H9 (cell line): ENCODE results near the gene ARL13A. TPM values are rescaled to one million over a fixed set of nuclear protein-coding genes. Genes with fewer than 3 reads are reported as not detected.

Source experiments
- DNase-seq: peaks from one replicate; pipeline ENCODE4 v3.0.0-alpha.2; 2017
- H2AFZ ChIP-seq: one replicate; pipeline ENCODE4 v1.6.1; 2013; ENCODE audit warnings: mild to moderate bottlenecking, low read length, control low read depth, moderate library complexity
- H2AK5ac ChIP-seq: 2 replicates; pipeline ENCODE4 v1.6.1; 2013; ENCODE audit warnings: low read length, control low read depth, mixed read lengths; ENCODE audit not compliant: insufficient read length
- H2BK120ac ChIP-seq: one replicate; pipeline ENCODE4 v1.6.1; 2013; ENCODE audit warnings: low read depth, mild to moderate bottlenecking, low read length, control low read depth, inconsistent platforms; ENCODE audit not compliant: poor library complexity, severe bottlenecking
- H2BK12ac ChIP-seq: 2 replicates; pipeline ENCODE4 v1.6.1; 2013; ENCODE audit warnings: low read length, control low read depth, mixed read lengths, low read depth; ENCODE audit not compliant: insufficient read length
- H2BK15ac ChIP-seq: 2 replicates; pipeline ENCODE4 v1.6.1; 2013; ENCODE audit warnings: low read depth, low read length, control low read depth
- H2BK20ac ChIP-seq: one replicate; pipeline ENCODE4 v1.6.1; 2013; ENCODE audit warnings: low read depth, mild to moderate bottlenecking, low read length, control low read depth, inconsistent platforms; ENCODE audit not compliant: poor library complexity, severe bottlenecking
- H2BK5ac ChIP-seq: 2 replicates; pipeline ENCODE4 v1.6.1; 2013; ENCODE audit warnings: low read length, control low read depth, mixed read lengths; ENCODE audit not compliant: insufficient read length
- H3K14ac ChIP-seq: 2 replicates; pipeline ENCODE4 v1.6.1; 2013; ENCODE audit warnings: low read length, control low read depth; ENCODE audit not compliant: insufficient read depth
- H3K18ac ChIP-seq: 2 replicates; pipeline ENCODE4 v1.6.1; 2013; ENCODE audit warnings: low read depth, mild to moderate bottlenecking, mixed read lengths, low read length, control low read depth; ENCODE audit not compliant: insufficient read length
- H3K23ac ChIP-seq: 2 replicates; pipeline ENCODE4 v1.6.1; 2013; ENCODE audit warnings: low read length, control low read depth, mixed read lengths, low read depth; ENCODE audit not compliant: insufficient read length
- H3K23me2 ChIP-seq: 2 replicates; pipeline ENCODE4 v1.6.1; 2013; ENCODE audit warnings: low read depth, mild to moderate bottlenecking, mixed read lengths, low read length, control low read depth; ENCODE audit not compliant: insufficient read length, poor library complexity, severe bottlenecking
- H3K27ac ChIP-seq: 2 replicates; pipeline ENCODE4 v1.5.1; 2013; ENCODE audit warnings: low read length, control low read depth, mixed read lengths, low read depth; ENCODE audit not compliant: insufficient read length
- H3K27me3 ChIP-seq: 2 replicates; pipeline ENCODE4 v1.6.1; 2013; ENCODE audit warnings: low read length, control low read depth, inconsistent platforms; ENCODE audit not compliant: insufficient read depth
- H3K4ac ChIP-seq: 2 replicates; pipeline ENCODE4 v1.6.1; 2013; ENCODE audit warnings: low read depth, mild to moderate bottlenecking, control low read depth, inconsistent platforms, low read length, moderate library complexity
- H3K4me1 ChIP-seq: 2 replicates; pipeline ENCODE4 v1.6.1; 2013; ENCODE audit warnings: low read length, control low read depth, inconsistent platforms; ENCODE audit not compliant: insufficient read depth
- H3K4me2 ChIP-seq: 2 replicates; pipeline ENCODE4 v1.6.1; 2013; ENCODE audit warnings: low read length, control low read depth, mixed read lengths; ENCODE audit not compliant: insufficient read length, insufficient read depth
- H3K56ac ChIP-seq: 2 replicates; pipeline ENCODE4 v1.6.1; 2013; ENCODE audit warnings: low read depth, mild to moderate bottlenecking, mixed read lengths, low read length, control low read depth; ENCODE audit not compliant: insufficient read length
- H3K79me1 ChIP-seq: 2 replicates; pipeline ENCODE4 v1.6.1; 2013; ENCODE audit warnings: low read depth, mild to moderate bottlenecking, moderate library complexity, low read length, control low read depth, inconsistent platforms; ENCODE audit not compliant: insufficient read depth, poor library complexity, severe bottlenecking
- H3K79me2 ChIP-seq: 2 replicates; pipeline ENCODE4 v1.6.1; 2013; ENCODE audit warnings: low read length, control low read depth, inconsistent platforms; ENCODE audit not compliant: insufficient read depth
- H3K9ac ChIP-seq: 2 replicates; pipeline ENCODE4 v1.6.1; 2013; ENCODE audit warnings: low read length, control low read depth, mixed read lengths; ENCODE audit not compliant: insufficient read length; ENCODE audit errors: extremely low read depth
- H3K9me3 ChIP-seq: one replicate; pipeline ENCODE4 v1.6.1; 2013; ENCODE audit warnings: low read depth, low read length, inconsistent platforms; ENCODE audit not compliant: control insufficient read depth
- H3T11ph ChIP-seq: one replicate; pipeline ENCODE4 v1.6.1; 2013; ENCODE audit warnings: mild to moderate bottlenecking, low read length, control low read depth, inconsistent platforms
- H4K20me1 ChIP-seq: one replicate; pipeline ENCODE4 v1.6.1; 2013; ENCODE audit not compliant: control insufficient read depth, insufficient read length, insufficient read depth
- H4K5ac ChIP-seq: 2 replicates; pipeline ENCODE4 v1.6.1; 2013; ENCODE audit warnings: low read depth, mild to moderate bottlenecking, mixed read lengths, low read length, control low read depth; ENCODE audit not compliant: insufficient read length
- H4K8ac ChIP-seq: replicated peaks from 2 replicates; pipeline ENCODE4 v1.6.1; 2013; ENCODE audit warnings: low read length, control low read depth, mixed read lengths, low read depth; ENCODE audit not compliant: insufficient read length
- H4K91ac ChIP-seq: 2 replicates; pipeline ENCODE4 v1.6.1; 2013; ENCODE audit warnings: low read depth, mild to moderate bottlenecking, moderate library complexity, mixed read lengths, low read length, control low read depth; ENCODE audit not compliant: insufficient read length
- H3K27ac Mint-ChIP-seq, 3 experiments: 2 replicates in 2 of 3; 3 replicates in 1 of 3; pipeline ENCODE4 v1.8.0; 2020 to 2021; ENCODE audit warnings: mixed read lengths in 3 of 3, mild to moderate bottlenecking in 1 of 3, moderate library complexity in 1 of 3
- H3K27me3 Mint-ChIP-seq: 2 replicates; pipeline ENCODE4 v1.8.0; 2021; ENCODE audit warnings: low read depth, mild to moderate bottlenecking, moderate library complexity, mixed read lengths
- H3K36me3 Mint-ChIP-seq, 3 experiments: 2 replicates in 2 of 3; 3 replicates in 1 of 3; pipeline ENCODE4 v1.8.0; 2020 to 2021; ENCODE audit warnings: low read depth in 3 of 3, mixed read lengths in 3 of 3; ENCODE audit not compliant: insufficient read depth in 1 of 3
- H3K4me1 Mint-ChIP-seq, 2 experiments: 2 replicates each; pipeline ENCODE4 v1.8.0; 2020; ENCODE audit warnings: mixed read lengths in 2 of 2
- H3K4me3 Mint-ChIP-seq, 2 experiments: 2 replicates in 1 of 2; 3 replicates in 1 of 2; pipeline ENCODE4 v1.8.0; 2020 to 2021; ENCODE audit warnings: mild to moderate bottlenecking in 2 of 2, mixed read lengths in 2 of 2, moderate library complexity in 1 of 2
- H3K9me3 Mint-ChIP-seq, 2 experiments: 2 replicates in 1 of 2; 3 replicates in 1 of 2; pipeline ENCODE4 v1.8.0; 2020; ENCODE audit warnings: mild to moderate bottlenecking in 2 of 2, mixed read lengths in 2 of 2, moderate library complexity in 1 of 2
- WGBS: extraction: QIAGEN DNeasy Blood & Tissue Kit; methylation state at CpG from one replicate; pipeline ENCODE4 v1.1.7; 2013; ENCODE audit warnings: missing lambda C conversion rate, low lambda C conversion rate, mixed read lengths; ENCODE audit not compliant: insufficient read length; ENCODE audit errors: extremely low coverage; 5-methylcytosine and 5-hydroxymethylcytosine counted together
- total RNA-seq: library from RNA; stranded (reverse); gene quantifications from 2 replicates; pipeline ENCODE4 v1.2.1, GENCODE V29; 2021
- TF ChIP-seq, protein P1 (sequence below): fragments of 200-600 bp; sonication (generic); conservative IDR thresholded peaks from 3 replicates; pipeline ENCODE4 v1.8.0; 2021; ENCODE audit warnings: antibody characterized with exemption, mild to moderate bottlenecking

The ARL13A gene
- total RNA-seq, 1 experiment from 2014 or later: not detected

DNA sequence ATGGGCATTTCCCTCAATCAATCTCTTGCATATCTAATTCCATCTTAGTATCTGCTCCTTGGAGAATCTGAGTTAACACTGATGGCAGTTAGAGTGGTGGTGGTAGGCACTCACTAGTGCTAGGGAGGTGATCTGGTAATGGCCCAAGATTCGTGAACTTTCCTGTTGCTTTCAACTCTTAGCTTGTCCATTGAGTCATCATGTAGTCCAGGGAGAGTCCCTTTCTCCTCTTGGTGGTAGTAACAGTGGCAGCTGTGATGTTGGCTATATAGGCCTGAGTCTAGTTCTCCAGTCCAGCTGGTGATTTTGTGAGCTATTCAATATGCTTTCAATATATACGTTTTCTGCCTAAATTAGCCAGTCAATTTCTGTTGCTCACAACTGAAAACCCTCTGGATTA, 33.7 kb upstream of the ARL13A start:
- Histone ChIP-seq H3K14ac (no peak overlapping the region), H2BK120ac (no peak overlapping the region), H3K79me2 (no peaks in the 10 kb centered on the region), H3K9ac (no peak overlapping the region), H4K5ac (no peak overlapping the region), H3K27me3 (no peaks in the 10 kb centered on the region), H3K4me2 (no peak overlapping the region), H3K79me1 (no peaks in the 10 kb centered on the region), H3K4me1 (no peaks in the 10 kb centered on the region), H2AFZ (no peak overlapping the region), H3T11ph (no peak overlapping the region), H3K27ac (no peak overlapping the region), H2BK5ac (no peak overlapping the region), H3K23ac (no peak overlapping the region), H2BK15ac (no peak overlapping the region), H4K20me1 (no peaks in the 10 kb centered on the region), H3K56ac (no peak overlapping the region), H3K4ac (no peak overlapping the region), H3K18ac (no peak overlapping the region), H2BK12ac (no peak overlapping the region), H2AK5ac (no peak overlapping the region), H4K8ac (no peak overlapping the region), H3K23me2 (no peaks in the 10 kb centered on the region), H4K91ac (no peak overlapping the region), H3K9me3 (peaks cover 24% of the 10 kb centered on the region), H2BK20ac (no peak overlapping the region)
- peaks cover 47 to 71% of the 10 kb centered on the region in 2 experiments for H3K9me3 Mint-ChIP-seq
- DNase-seq: no peak
- no peak overlapping the region for H3K27ac Mint-ChIP-seq
- H3K27me3 Mint-ChIP-seq: peaks cover 6% of the 10 kb centered on the region
- TF ChIP-seq, protein P1, sequence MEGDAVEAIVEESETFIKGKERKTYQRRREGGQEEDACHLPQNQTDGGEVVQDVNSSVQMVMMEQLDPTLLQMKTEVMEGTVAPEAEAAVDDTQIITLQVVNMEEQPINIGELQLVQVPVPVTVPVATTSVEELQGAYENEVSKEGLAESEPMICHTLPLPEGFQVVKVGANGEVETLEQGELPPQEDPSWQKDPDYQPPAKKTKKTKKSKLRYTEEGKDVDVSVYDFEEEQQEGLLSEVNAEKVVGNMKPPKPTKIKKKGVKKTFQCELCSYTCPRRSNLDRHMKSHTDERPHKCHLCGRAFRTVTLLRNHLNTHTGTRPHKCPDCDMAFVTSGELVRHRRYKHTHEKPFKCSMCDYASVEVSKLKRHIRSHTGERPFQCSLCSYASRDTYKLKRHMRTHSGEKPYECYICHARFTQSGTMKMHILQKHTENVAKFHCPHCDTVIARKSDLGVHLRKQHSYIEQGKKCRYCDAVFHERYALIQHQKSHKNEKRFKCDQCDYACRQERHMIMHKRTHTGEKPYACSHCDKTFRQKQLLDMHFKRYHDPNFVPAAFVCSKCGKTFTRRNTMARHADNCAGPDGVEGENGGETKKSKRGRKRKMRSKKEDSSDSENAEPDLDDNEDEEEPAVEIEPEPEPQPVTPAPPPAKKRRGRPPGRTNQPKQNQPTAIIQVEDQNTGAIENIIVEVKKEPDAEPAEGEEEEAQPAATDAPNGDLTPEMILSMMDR: no peak
- H3K4me1 Mint-ChIP-seq: no peaks in the 10 kb centered on the region
- peaks cover 4 to 6% (median 5%) of the 10 kb centered on the region in 3 experiments; a peak in 6 of 7 replicates for H3K36me3 Mint-ChIP-seq
- WGBS: no CpG with 5 or more reads among the region's 2 CpGs
- no peak overlapping the region for H3K4me3 Mint-ChIP-seq
